Activated naive CD8-positive, alpha-beta T cell (primary cell): Measurements from ENCODE around the gene ARMC3.

Experiments
- H3K27ac Mint-ChIP-seq: one replicate; pipeline ENCODE4 v1.8.0; 2021; ENCODE audit warnings: mixed read lengths
- H3K27me3 Mint-ChIP-seq: one replicate; pipeline ENCODE4 v1.8.0; 2021; ENCODE audit warnings: mixed read lengths
- H3K36me3 Mint-ChIP-seq: one replicate; pipeline ENCODE4 v1.8.0; 2021; ENCODE audit warnings: mixed read lengths
- H3K4me1 Mint-ChIP-seq: one replicate; pipeline ENCODE4 v1.8.0; 2021; ENCODE audit warnings: low read depth, mixed read lengths
- H3K4me3 Mint-ChIP-seq: one replicate; pipeline ENCODE4 v1.8.0; 2021; ENCODE audit warnings: mild to moderate bottlenecking, mixed read lengths
- H3K9me3 Mint-ChIP-seq: one replicate; pipeline ENCODE4 v1.8.0; 2021; ENCODE audit warnings: low read depth, mixed read lengths

Gene ARMC3

DNA sequence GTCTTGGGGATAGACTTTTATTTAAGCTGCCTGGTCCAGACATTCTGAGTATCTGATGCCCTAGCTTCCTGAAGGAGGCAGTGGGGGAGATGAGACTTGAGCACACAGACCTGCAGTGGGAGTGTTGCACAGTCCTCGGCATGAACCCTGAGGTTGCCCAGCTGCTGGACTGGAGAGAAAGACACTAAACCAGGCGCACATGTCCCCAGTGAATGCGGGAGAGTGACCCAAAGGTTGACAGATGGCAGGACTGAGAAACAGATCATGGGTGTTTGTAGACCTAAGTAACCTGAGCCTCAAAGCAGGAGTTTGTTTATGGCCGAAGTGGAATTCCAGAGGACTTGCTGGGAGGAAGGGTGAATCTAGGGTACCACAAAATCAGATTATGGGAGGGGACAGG, 151.8 kb downstream of the ARMC3 start:
- peaks cover 28% of the 10 kb centered on the region for H3K27me3 Mint-ChIP-seq
- H3K4me3 Mint-ChIP-seq = no peak overlapping the region
- H3K36me3 Mint-ChIP-seq = no peaks in the 10 kb centered on the region
- no peaks in the 10 kb centered on the region for H3K9me3 Mint-ChIP-seq
- H3K27ac Mint-ChIP-seq = no peak overlapping the region
- no peaks in the 10 kb centered on the region for H3K4me1 Mint-ChIP-seq

DNA sequence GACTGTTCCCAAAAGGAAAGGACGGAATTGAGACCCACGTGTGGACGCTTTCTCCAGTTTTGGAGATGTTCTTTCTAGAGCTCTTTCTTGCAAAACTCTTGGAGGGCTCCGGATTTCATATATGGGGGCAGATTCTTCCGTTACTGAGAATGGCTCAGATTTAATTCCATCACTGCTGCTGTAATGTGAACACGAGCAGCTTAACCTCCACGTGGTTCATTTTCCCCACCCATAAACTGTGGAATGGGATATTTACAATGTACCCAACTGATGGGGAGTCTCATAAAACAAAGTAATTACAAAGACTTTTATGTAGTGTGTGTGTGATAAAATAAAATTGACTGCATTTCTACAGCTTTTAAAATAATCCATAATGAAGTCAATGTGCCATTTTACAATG, 152.4 kb downstream of the ARMC3 start:
- H3K4me1 Mint-ChIP-seq = no peaks in the 10 kb centered on the region
- H3K27ac Mint-ChIP-seq = no peak overlapping the region
- no peaks in the 10 kb centered on the region for H3K36me3 Mint-ChIP-seq
- no peaks in the 10 kb centered on the region for H3K9me3 Mint-ChIP-seq
- H3K27me3 Mint-ChIP-seq = peaks cover 29% of the 10 kb centered on the region
- H3K4me3 Mint-ChIP-seq = no peak overlapping the region

DNA sequence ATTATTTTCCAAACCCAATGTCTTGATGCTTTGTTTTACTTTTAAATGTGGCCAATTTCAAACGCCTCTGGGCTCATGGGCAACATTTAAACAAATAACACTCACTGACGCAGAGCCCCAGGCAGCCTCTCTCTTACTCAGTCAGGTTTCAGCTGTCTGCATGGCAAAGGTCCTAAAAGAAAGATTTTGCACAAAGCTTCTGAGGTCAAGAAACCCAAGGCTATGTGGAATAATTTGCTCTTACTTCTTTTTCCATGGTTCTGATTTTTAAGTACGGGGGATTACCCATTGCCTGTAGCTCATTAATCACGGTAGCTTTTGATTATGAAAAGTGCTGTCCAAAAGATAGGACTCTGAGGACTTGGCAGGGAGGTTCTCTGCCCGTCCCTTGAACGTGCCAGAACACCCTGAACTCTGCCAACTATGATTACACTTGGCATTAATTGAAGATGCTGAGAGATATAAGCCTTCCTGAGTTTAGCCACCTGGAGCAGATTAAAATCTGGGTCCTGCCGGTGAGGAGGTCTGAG, 153.4 kb downstream of the ARMC3 start:
- H3K9me3 Mint-ChIP-seq = no peaks in the 10 kb centered on the region
- H3K36me3 Mint-ChIP-seq = no peaks in the 10 kb centered on the region
- H3K27ac Mint-ChIP-seq = no peak overlapping the region
- peaks cover 26% of the 10 kb centered on the region for H3K27me3 Mint-ChIP-seq
- no peak overlapping the region for H3K4me3 Mint-ChIP-seq
- no peaks in the 10 kb centered on the region for H3K4me1 Mint-ChIP-seq

DNA sequence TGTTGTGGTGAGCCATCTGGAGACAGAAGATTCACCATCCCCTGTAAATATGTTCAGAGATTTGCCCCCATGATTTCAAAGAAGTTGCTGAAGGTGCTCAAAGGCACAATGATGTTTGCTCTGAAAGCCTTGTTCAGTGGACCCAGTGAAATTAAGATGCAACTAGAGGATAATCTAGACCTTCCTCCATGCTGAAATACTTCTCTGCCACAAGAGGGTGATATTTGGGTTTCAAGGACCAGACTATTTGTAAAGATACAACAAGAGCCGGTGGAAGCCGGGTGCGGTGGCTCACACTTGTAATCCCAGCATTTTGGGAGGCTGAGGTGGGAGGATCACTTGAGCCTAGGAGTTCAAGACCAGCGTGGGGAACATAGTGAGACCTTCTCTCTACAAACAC, 154.0 kb downstream of the ARMC3 start:
- Mint-ChIP-seq H3K27ac (no peak overlapping the region), H3K9me3 (no peaks in the 10 kb centered on the region), H3K4me3 (no peak overlapping the region), H3K4me1 (no peaks in the 10 kb centered on the region), H3K36me3 (no peaks in the 10 kb centered on the region), H3K27me3 (peaks cover 24% of the 10 kb centered on the region)
